ENCODE measurements around the gene PPHLN1. TPM values are rescaled to one million over a fixed set of nuclear protein-coding genes. Genes with fewer than 3 reads are reported as not detected.

PPHLN1 gene
- total and polyA plus RNA-seq, 2 of the 8 experiments (the other 6 are each of a cell fraction or from before 2014, with no cell fraction given), result 34.3 to 71.6 TPM

DNA sequence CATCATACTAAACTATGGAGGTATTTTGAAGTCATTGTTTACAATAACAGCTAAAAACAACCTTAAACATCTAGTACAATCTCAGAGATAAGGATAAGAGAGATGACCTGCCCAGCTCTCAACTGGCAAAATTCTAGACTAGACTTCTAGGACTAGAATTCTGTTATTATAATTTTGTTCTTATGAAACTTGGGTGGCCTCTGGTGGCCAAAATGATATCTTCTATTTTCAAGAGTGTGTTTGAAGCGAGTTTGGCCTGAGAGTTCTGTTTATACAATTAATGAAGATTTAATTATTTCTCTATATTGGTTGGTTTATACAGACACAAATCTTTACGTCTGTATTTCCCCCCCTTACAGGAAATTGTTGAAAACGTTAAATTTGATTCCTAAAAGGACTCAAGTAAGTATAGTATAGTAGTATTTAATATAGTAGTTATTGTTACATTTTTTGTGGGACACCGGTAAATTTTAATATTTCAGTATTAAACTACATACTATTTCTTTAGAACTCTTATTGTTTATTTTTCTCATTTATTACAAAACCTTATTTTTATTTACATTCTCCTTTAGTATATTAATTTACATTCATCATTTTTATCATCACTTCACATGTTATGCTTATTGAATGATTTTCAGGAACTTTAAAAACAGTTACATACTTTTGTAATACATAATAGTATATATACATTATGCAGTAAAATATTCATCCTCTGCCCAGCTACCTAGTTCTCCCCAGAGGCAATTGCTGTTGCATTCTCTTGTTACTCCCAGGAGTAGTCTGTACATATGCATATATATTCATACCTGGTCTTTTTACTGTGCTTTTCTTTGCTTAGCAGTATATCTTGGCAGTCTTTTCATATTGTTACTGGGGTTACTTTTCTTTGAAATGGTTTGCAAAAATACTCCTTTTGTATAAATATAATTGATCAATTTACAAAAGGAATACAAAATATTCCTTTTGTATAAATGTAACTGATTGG, 6.6 kb downstream of the PPHLN1 start:
- WGBS, 2 experiments (ENCODE audit: extremely low coverage in 1 of 2, insufficient coverage in 1 of 2, insufficient read length in 1 of 2, insufficient replicate concordance in 2 of 2, low coverage in 1 of 2, low lambda C conversion rate in 2 of 2, missing lambda C conversion rate in 1 of 2), result 66% methylated on average over 4 of the region's 4 CpGs; no CpG with 5 or more reads in 1 of the 2 experiments
- H3K27ac ChIP-seq (ENCODE audit: low read depth, low read length), result no peak overlapping the region
- H3K9ac ChIP-seq (replicated peaks in 1 of 4; ENCODE audit: extremely low read depth in 1 of 4, low read depth in 3 of 4, low read length in 3 of 4), result no peak overlapping the region
- no peaks in the 10 kb centered on the region for H3K9me3 ChIP-seq (ENCODE audit: insufficient read depth in 2 of 2, low read depth in 1 of 2, low read length in 1 of 2)
- no peak overlapping the region for H2BK15ac ChIP-seq (ENCODE audit: low read length)
- H2AK5ac ChIP-seq (ENCODE audit: low read depth, low read length), result no peak overlapping the region
- no peaks in the 10 kb centered on the region for H3K27me3 ChIP-seq (replicated peaks in 1 of 4; ENCODE audit: control insufficient read depth in 3 of 4, extremely low read depth in 1 of 4, insufficient read depth in 3 of 4, low read length in 3 of 4)
- no peaks in the 10 kb centered on the region for H3K23me2 ChIP-seq (ENCODE audit: low read depth, low read length)
- H3K4ac ChIP-seq (replicated peaks; ENCODE audit: insufficient read length, low read depth, low read length), result no peak overlapping the region
- H3K4me1 ChIP-seq (replicated peaks in 1 of 4; ENCODE audit: control insufficient read depth in 3 of 4, insufficient read depth in 4 of 4, low read length in 3 of 4), result no peaks in the 10 kb centered on the region; a peak in 2 of 7 replicates
- H3K18ac ChIP-seq (ENCODE audit: extremely low read depth, low read length), result no peak overlapping the region
- no peak overlapping the region for H4K5ac ChIP-seq (ENCODE audit: insufficient read length, low read depth, low read length)
- H4K91ac ChIP-seq (replicated peaks; ENCODE audit: insufficient read length, low read length), result no peak overlapping the region
- DNase-seq (ENCODE audit: low read depth in 1 of 2, low spot score in 2 of 2) (no peak), FAIRE-seq (no peak)
- H2BK120ac ChIP-seq (replicated peaks; ENCODE audit: low read depth, low read length), result no peak overlapping the region
- H3K14ac ChIP-seq (ENCODE audit: insufficient read length), result no peak overlapping the region
- no peak overlapping the region for H3K23ac ChIP-seq (ENCODE audit: insufficient read length)
- ChIA-PET POLR2A (ENCODE audit: partially characterized antibody) (interaction anchor here (1.1 kb wide), 1 partner anchor 10 kb away, joined by 3 read pairs; no protein-coding TSS in a partner anchor), CTCF (ENCODE audit: partially characterized antibody) (interaction anchor here (0.6 to 1.8 kb wide), 17 partner anchors 7 to 271 kb away, joined by 3 to 7 read pairs (median 3); no protein-coding TSS in a partner anchor)
- no peak overlapping the region for H2BK20ac ChIP-seq (ENCODE audit: low read length)
- no peak overlapping the region for H3K4me2 ChIP-seq (ENCODE audit: insufficient read depth in 1 of 2, low read depth in 2 of 2, low read length in 2 of 2)
- no peak overlapping the region for H2AFZ ChIP-seq (ENCODE audit: low read length)
- H3K36me3 ChIP-seq (ENCODE audit: control insufficient read depth in 2 of 4, insufficient read depth in 4 of 4, low read length in 3 of 4), result peaks cover 0 to 13% (median 4%) of the 10 kb centered on the region in 4 experiments; a peak in 5 of 8 replicates
- peaks cover 11 to 86% of the 10 kb centered on the region in 2 experiments for H3K79me2 ChIP-seq (ENCODE audit: control insufficient read depth in 1 of 2, insufficient read depth in 2 of 2, low read length in 2 of 2)
- H3K56ac ChIP-seq (replicated peaks; ENCODE audit: insufficient read length, low read depth, low read length), result no peak overlapping the region
- TF ChIP-seq, protein P1, sequence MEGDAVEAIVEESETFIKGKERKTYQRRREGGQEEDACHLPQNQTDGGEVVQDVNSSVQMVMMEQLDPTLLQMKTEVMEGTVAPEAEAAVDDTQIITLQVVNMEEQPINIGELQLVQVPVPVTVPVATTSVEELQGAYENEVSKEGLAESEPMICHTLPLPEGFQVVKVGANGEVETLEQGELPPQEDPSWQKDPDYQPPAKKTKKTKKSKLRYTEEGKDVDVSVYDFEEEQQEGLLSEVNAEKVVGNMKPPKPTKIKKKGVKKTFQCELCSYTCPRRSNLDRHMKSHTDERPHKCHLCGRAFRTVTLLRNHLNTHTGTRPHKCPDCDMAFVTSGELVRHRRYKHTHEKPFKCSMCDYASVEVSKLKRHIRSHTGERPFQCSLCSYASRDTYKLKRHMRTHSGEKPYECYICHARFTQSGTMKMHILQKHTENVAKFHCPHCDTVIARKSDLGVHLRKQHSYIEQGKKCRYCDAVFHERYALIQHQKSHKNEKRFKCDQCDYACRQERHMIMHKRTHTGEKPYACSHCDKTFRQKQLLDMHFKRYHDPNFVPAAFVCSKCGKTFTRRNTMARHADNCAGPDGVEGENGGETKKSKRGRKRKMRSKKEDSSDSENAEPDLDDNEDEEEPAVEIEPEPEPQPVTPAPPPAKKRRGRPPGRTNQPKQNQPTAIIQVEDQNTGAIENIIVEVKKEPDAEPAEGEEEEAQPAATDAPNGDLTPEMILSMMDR (IDR thresholded peaks at IDR 0.05; ENCODE audit: control extremely low read depth in 1 of 3, insufficient read depth in 1 of 3, low read depth in 1 of 3, low read length in 3 of 3), result peak in 1 of 3 experiments; percentile 24; a peak in 2 of 4 replicates
- TF ChIP-seq RAD21 (IDR thresholded peaks at IDR 0.05 in 1 of 2, conservative IDR thresholded peaks at IDR 0.05 in 1 of 2; ENCODE audit: low read depth in 2 of 2, low read length in 2 of 2) (peak; percentile 47 to 53), KDM4A (IDR thresholded peaks at IDR 0.05; ENCODE audit: low read depth, low read length, severe bottlenecking) (no peak)
- H3K4me3 ChIP-seq (ENCODE audit: extremely low read depth in 1 of 4, insufficient read depth in 2 of 4, low read depth in 3 of 4, low read length in 4 of 4), result no peak overlapping the region
- no peak overlapping the region for H2BK5ac ChIP-seq (ENCODE audit: low read depth, low read length)
- H2BK12ac ChIP-seq (ENCODE audit: low read depth, low read length), result no peak overlapping the region
- H4K8ac ChIP-seq (ENCODE audit: extremely low read depth, insufficient read depth, low read length), result no peak overlapping the region
- H4K20me1 ChIP-seq (replicated peaks in 1 of 2; ENCODE audit: control insufficient read depth in 1 of 2, insufficient read depth in 2 of 2, low read length in 2 of 2), result peaks cover 2 to 7% of the 10 kb centered on the region in 2 experiments
- H3K79me1 ChIP-seq (ENCODE audit: low read depth, low read length), result no peaks in the 10 kb centered on the region; the same call in 1 of the 2 replicates

Measured in H1 (cell line).